HG03342 (cell line): ENCODE results near the gene CENPV.
A peak's percentile ranks its signal among the peaks of the same experiment; 100 is the strongest.
"Not testable (repeated sequence)": the region's sequence is repeated elsewhere in the genome, so short reads cannot be mapped to it uniquely, and the experiment has no call there.

Experiments used
- ATAC-seq: cut with Tn5 transposase; IDR thresholded peaks from one replicate; pipeline ENCODE4 v1.9.1; 2021; ENCODE audit warnings: mild to moderate bottlenecking, moderate library complexity; ENCODE audit not compliant: unreplicated experiment

CENPV gene

DNA sequence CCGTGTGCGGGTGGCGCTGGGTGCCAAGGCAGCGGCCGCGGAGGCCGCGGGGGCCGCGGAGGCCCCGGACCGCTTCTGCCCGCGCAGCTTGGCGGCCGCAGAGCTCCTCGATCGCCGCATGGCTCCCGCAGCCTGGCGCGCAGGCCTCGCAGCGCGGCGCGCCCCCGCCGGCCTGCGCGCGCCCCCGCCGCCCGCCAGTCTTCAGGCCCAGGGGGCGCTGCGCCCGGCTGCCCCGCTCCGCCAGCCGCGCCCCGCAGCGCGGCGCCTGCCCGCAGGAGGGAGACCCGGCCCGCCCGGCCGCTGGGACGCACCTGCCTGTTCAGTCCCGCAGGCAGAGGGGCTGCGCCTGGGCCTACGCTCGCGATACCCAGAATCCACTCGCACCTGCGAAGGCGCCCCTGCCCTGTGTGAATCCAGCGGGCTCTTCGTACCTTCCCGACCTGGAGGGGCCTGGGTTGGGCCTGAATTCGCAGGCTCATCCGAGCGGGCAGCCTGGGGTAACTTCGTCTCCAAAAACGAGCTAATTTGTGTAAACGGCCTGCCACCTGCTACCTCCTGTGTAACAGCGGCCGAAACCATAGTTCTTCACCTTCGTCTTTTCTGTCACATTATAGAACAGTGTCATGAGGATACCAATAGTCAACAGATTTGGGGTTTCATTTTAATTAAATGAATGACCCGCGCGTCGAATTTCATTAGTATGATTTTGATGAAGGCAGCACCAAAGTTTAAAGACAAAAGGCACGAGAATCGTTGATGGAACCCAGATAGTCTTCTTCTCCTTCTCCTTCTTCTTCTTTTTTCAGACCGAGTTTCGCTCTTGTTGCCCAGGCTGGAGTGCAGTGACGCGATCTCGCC, at the start of gene CENPV:
Gene CENPV, minus strand, starts transcription at position 153 of the 858 bp plus-strand sequence. Its CDS starts 33 bp downstream, at position 120.
- peak; percentile 74 for ATAC-seq

DNA sequence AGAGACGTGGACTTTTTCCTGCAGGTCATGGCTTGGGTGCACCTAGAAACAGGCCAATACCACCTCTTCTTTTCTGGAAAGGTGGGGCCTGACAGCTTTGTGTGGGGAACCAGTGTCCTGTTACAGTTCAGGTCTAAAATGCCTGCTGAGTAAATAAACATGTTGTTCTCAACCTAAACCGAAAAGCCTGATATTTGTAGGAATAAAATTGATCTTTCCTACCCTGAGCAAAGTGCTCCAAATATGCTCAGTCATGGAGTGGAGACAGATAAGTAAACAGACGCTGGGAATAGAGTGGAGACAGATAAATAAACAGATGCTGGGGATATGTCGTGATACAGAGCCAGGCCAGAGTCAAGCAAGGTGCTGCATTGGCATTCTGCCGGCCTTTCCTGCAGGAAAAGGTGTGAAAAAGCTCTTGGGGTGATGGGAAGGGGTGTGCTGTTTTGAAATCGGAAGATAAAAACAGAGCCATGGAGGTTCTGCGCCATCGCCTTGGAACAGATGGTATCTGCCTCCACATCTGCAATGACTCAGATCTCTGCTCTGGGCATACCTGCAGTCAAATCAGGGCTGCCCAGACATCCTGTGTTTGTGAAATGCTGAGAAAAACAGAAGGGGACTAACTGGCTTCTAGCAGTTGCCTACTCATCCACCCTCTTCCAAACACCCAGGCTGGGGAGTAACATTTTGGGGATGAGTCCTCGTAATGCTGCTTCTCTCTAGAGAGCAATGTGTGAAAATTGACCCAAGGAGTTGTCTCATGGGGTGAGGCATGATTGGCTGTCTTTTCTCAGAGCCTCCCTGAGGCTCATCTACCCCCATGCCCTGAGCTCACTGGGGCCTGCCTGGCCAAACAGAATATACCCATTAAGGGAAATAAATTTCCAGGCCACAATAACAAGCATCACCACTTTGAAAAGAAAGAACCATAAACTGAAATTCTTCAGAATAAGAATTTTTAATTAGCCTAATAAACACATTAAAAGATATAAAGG, 45.3 kb upstream of the CENPV start:
- ATAC-seq = peak; percentile 86

DNA sequence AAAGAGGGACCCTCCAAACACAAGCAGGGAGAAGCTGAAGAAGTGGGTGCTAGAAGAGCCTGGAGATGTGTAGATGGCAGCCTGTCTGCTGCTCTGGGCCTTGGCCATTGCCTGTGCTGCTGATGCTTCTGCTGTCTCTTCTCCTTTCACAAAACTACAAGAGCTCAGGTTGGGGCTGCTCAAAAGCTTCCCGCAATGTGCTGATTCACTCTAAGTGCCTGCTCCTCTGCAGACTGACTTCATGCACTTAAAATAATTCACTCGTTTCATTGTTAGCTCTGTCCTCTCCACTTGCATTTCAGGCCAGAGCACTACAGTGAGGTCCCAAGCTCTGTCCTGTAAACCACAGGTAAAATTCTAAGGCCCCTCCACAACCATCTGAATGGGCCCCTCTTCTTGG, 43.4 kb upstream of the CENPV start:
- not testable (repeated sequence) for ATAC-seq

DNA sequence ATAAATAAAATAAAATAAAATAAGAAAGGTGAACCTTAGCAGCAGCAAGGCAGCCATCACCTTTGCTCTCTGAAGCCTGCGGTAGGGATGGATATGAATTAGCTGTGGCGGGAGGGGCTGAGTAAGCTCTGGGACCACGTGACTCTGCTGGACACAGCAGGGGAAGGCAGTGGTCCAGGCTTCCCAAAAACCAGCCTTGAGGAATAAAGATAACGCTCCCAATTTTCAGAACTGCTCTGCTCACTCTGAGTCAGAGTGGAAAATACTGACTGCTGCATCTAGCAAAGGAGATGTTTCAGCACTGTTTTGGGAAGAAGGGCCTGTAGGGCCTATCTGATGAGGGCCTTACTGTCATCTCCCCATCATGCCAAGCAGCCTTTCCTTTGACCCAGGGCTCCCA, 42.6 kb upstream of the CENPV start:
- not testable (repeated sequence) for ATAC-seq

DNA sequence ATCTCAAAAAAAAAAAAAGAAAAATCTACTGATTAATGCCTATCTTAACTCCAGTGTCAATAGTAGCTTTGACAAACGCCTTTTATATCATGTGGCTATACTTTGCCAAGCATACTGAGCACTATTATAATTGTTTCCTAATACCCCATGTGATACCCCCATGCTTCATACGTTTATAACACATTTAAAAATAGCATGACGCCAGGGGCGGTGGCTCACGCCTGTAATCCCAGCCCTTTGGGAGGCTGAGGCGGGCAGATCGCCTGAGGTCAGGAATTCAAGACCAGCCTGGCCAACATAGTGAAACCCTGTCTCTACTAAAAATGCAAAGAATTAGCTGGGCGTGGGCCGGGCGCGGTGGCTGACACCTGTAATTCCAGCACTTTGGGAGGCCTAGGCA, 39.2 kb upstream of the CENPV start:
- not testable (repeated sequence) for ATAC-seq

DNA sequence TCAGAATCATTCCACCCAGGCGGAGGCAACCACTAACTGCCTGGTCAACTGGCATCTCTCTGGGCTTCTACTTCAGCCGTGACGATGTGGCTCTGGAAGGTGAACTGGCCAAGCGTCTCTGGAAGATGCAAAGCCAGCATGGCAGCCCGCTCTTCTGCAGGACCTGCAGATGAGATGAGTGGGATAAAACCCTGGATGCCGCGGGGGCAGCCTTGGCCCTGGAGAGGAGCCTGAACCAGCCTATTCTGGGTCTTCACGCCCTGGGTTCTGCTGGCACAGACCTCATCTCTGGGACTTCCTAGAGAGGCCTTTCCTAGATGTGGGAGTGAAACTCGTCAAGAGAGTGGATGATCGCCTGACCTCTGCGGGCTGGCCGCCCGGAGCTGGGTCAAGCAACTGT, 38.2 kb upstream of the CENPV start:
- ATAC-seq = no peak

DNA sequence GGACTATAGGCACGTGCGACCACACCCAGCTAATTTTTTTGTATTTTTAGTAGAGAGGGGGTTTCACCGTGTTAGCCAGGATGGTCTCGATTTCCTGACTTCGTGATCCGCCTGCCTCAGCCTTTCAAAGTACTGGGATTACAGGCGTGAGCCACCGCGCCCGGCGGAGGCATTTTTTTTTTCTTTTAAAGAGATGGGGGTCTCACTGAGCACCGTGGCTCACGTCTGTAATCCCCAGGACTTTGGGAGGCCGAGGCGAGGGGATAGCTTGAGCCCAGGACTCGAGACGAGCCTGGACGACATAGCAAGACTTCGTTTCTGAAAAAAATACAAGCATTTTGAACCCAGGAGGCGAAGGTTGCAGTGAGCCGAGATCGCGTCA, 32.8 kb upstream of the CENPV start:
- not testable (repeated sequence) for ATAC-seq

DNA sequence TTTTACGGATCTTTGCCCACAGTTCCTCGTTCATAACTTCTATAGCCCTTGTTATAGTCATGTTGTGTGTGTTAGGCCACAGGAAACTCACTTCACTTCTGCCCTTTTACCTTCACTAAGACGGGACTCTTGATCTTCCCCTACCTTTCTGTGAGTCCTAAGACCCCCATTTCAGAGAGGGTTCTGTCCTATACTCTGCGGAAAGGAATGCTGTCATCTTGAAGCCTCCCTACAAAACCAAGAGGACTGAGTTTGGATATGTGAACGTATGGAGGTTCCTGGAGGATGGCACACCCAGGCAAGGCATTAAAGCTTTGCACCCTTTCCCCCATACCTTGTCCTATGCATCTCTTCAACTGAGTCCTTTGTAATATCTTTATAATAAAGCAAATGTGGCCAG, 31.3 kb upstream of the CENPV start:
- ATAC-seq = no peak

DNA sequence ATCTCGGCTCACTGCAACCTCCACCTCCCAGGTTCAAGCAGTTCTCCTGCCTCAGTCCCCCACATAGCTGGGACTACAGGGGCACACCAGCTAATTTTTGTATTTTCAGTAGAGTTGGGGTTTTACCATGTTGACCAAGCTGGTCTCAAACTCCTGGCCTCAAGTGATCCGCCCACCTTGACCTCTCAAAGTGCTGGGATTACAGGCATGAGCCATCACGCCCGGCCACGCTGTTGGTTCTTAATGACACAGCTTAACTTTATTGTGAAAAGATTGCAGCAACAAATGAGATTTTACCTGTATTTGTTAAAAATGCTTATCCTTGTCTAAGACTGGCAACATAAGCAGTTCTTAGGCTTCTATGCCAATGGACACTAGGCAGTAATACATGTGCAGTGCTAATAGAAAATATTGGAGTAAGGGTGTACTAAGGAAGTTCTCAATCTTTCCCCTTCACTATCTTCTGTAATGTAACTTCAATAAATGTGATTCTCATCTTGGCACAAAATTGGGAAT, 30.6 kb upstream of the CENPV start:
- ATAC-seq = no peak

DNA sequence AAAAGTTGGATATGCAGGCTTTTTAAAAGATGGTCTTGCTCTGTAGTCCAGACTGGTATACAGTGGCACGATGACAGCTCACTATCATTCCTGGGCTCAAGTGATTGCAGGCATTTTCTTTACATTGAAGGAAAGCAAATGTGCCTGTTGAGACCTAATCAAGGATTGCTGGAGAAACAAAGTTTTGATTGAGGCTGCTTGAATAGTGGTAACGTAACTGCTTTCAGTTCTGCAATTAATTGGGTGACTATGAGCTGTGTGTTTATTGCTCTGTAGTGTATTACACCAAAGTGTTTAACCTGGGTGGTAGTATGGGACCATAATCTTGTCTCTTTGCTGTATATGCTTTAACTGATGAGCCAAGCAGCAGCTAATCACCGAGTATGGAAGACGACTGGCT, 29.9 kb upstream of the CENPV start:
- no peak for ATAC-seq

DNA sequence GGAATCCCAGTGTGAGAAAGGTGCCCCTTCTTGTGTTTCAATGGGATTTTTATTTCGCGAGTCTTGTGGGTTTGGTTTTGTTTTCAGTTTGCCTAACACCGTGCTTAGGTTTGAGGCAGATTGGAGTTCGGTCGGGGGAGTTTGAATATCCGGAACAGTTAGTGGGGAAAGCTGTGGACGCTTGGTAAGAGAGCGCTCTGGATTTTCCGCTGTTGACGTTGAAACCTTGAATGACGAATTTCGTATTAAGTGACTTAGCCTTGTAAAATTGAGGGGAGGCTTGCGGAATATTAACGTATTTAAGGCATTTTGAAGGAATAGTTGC, 28.2 kb upstream of the CENPV start:
- peak; percentile 3 for ATAC-seq

DNA sequence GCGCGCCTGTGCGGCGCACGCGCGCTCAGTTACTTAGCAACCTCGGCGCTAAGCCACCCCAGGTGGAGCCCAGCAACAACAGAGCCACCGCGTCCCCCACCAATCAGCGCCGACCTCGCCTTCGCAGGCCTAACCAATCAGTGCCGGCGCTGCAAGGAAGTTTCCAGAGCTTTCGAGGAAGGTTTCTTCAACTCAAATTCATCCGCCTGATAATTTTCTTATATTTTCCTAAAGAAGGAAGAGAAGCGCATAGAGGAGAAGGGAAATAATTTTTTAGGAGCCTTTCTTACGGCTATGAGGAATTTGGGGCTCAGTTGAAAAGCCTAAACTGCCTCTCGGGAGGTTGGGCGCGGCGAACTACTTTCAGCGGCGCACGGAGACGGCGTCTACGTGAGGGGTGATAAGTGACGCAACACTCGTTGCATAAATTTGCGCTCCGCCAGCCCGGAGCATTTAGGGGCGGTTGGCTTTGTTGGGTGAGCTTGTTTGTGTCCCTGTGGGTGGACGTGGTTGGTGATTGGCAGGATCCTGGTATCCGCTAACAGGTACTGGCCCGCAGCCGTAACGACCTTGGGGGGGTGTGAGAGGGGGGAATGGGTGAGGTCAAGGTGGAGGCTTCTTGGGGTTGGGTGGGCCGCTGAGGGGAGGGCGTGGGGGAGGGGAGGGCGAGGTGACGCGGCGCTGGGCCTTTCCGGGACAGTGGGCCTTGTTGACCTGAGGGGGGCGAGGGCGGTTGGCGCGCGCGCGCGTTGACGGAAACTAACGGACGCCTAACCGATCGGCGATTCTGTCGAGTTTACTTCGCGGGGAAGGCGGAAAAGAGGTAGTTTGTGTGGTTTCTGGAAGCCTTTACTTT, 27.6 kb upstream of the CENPV start, which contains the start of gene UBB:
Gene UBB, plus strand, starts transcription at position 452 of the 856 bp plus-strand sequence. CDS start 817 bp downstream, outside the sequence.
- ATAC-seq = peak; percentile 85

DNA sequence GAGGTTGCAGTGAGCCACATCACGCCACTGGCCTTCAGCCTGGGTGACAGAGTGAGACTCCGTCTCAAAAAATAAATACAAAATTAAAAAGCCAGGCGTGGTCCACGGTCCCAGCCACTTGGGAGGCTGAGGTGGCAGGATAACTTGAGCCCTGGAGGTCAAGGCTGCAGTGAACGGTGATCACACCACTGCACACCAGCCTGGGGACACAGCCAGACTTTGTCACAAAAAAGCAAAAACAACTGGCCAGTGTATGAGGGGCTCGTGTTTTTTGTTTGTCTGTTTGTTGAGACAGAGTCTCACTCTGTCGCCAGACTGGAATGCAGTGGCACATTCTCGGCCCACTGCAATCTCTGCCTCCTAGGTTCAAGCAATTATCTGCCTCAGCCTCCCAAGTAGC, 26.4 kb upstream of the CENPV start:
- no peak for ATAC-seq

DNA sequence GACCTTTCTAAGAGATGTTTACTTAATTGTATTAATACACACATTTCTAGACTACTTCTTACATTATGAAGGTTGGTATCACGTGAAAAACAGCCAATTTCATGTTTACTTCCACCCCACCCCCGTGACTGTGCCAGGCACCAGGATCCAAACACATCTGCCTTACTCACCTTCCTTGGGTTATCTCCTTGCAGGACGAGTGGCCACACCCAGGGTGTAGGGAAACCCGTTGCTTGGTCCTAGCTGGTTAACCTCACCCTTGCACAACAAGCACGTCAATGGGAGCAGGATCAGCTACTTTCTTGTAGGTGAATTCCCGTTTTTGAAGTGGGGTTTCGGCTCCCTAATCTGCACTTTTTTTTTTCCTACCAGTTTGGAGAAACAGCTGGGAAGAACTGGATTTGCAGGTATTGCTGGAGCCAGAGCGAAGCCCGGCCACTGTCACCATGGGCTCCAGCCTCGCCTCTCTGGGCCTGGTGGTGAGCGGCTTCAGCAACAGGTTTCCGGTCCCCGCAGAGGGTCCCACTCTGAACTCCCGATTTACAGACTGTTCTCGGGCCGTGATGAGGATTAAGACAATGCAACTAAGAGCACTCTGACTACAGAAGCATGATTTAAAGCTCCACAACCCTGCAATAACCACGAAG, 25.5 kb upstream of the CENPV start:
- ATAC-seq = no peak

DNA sequence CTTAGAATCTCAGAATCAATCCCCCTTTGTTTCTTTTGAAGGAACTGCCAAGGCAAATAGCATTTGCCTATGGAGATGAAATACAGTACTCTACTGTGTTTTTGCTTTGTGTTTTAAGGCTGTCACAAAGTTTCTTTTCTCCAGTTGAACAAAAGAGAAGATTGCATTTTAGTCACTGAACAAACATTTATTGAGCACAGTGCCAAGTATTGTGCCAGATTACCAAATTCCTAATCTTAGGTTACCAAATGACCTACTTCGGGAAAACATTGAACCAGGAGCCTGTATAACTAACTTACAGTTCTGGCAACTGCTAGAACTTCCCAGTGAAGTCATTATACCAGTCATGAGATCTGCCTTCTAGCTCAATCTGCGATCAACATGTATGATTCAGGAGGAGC, 24.7 kb upstream of the CENPV start:
- ATAC-seq = no peak

DNA sequence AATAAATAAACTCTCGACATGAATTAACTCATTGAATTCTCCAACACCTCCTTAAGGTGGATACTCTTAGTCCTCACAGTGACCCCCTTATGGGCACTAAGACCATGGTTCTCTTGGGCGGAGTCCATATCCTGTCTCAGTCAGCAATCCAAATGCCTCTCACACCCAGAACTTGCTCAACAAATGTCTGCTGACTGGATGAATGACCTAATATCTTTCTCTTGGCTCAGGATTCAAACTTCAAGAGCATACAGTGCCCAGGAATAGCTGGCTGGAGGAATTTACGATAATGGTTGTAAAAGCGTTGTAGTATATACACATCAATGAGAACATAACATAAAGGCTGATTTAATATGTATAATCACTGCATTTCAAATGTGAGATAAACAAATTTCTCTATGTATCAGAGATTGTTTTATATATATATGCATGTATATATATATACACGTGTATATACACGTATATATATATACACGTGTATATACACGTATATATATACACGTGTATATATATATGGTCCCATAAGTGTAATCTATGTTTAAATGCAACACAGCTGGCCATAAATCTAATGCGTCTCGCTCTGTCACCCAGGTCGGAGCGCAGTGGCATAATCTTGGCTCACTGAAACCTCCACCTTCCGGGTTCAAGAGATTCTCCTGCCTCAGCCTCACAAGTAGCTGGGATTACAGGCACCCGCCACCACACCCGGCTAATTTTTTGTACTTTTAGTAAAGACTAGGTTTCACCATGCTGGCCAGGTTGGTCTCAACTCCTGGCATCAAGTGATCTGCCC, 21.1 kb upstream of the CENPV start:
- ATAC-seq = no peak

DNA sequence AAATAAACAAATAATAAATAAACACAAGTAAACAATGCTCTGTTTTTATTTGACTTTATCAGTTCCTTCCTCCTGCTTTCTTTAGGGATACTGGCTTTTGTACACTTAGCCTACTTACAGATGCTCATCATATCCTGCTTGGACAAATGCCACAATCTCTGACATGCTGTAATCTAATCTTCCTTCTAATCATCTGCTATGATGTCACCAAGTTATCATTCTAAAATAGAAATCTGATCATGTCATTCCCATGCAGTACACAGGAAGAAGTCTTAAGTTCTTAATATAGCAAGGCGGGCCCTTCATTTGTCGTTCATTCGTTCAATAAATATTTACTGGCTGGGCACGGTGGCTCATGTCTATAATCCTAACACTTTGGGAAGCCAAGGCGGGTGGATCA, 18.5 kb upstream of the CENPV start:
- ATAC-seq = no peak

DNA sequence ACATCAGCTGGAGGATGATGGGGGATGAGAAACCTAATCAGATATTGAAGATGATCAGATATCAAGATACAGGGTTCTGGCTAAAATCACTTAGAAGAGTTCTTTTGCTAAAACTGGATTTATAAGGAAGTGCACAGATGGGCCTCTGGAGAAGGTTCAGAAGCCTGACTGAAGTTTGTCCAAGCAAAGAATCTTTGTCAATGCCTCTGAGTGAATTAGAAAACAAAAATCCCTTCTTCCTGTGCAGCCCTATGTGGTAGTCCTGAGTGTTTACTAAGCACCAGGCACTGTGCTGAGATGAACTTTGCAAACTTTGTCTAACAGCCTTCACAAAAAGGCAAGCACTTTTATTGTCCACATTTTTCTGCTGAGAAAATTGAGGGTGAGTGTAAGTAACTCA, 11.4 kb upstream of the CENPV start:
- no peak for ATAC-seq
